GM12878 (cell line): Measurements from ENCODE around the gene NMD3. TPM values are rescaled to one million over a fixed set of nuclear protein-coding genes. Genes with fewer than 3 reads are reported as not detected.

ENCODE experiments used
- ATAC-seq: fragments of 200-7000 bp; cut with Tn5 transposase; 3 replicates; pipeline ENCODE4 v1.9.1; 2020; ENCODE audit warnings: mild to moderate bottlenecking, moderate library complexity
- BruUV-seq: library from RNA; stranded (reverse); fragments of 400-500 nt; replicated peaks from 2 replicates; lab custom pipeline; 2021; lab: Mats Ljungman, UMichigan
- CTCF ChIA-PET: fragments of 300-600 bp; sonication (Branson Sonifier 250); formaldehyde crosslinking; extraction: SDS; loops from one replicate; lab custom pipeline; 2021; ENCODE audit warnings: inconsistent platforms; lab: Yijun Ruan, JAX
- POLR2A ChIA-PET: fragments of 350-600 bp; formaldehyde crosslinking; extraction: SDS; loops from one replicate; lab custom pipeline; 2021; ENCODE audit warnings: inconsistent platforms; lab: Charles Lee
- RAD21 ChIA-PET: fragments of 300-600 bp; sonication (Branson Sonifier 250); formaldehyde crosslinking; loops from one replicate; lab custom pipeline; 2023; ENCODE audit warnings: antibody characterized with exemption; ENCODE audit not compliant: unreplicated experiment; lab: Charles Lee
- SMC1A ChIA-PET: fragments of 300-600 bp; sonication (Branson Sonifier 250); formaldehyde crosslinking; loops from one replicate; lab custom pipeline; 2023; ENCODE audit not compliant: unreplicated experiment, uncharacterized antibody; lab: Charles Lee
- DNase-seq: peaks from one replicate; pipeline ENCODE4 v3.0.0-alpha.2; 2011; ENCODE audit warnings: low read depth, low spot score
- FAIRE-seq: peaks from 3 replicates; lab custom pipeline; 2011; peaks lifted over from hg19 to GRCh38; lab: Jason Lieb, UNC
- H2AFZ ChIP-seq: 2 replicates; pipeline ENCODE4 v1.6.0; 2011; ENCODE audit warnings: low read depth, low read length, control low read depth; ENCODE audit not compliant: control insufficient read depth
- H3K27ac ChIP-seq: 2 replicates; pipeline ENCODE4 v1.5.1; 2011; ENCODE audit warnings: control low read depth; ENCODE audit not compliant: control insufficient read depth, insufficient read depth
- H3K27me3 ChIP-seq, 2 experiments: replicated peaks in 1 of 2; 2 replicates each; pipeline versions ENCODE4 v1.6.0 to v1.6.1; 2011; ENCODE audit warnings: low read length in 1 of 2; ENCODE audit not compliant: control insufficient read depth in 2 of 2, insufficient read depth in 2 of 2
- H3K36me3 ChIP-seq, 2 experiments: 2 replicates each; pipeline ENCODE4 v1.5.1; 2011; ENCODE audit warnings: low read length in 1 of 2; ENCODE audit not compliant: control insufficient read depth in 2 of 2, insufficient read depth in 2 of 2
- H3K4me1 ChIP-seq: 2 replicates; pipeline ENCODE4 v1.6.1; 2011; ENCODE audit warnings: mild to moderate bottlenecking, low read length, moderate library complexity, mixed read lengths; ENCODE audit not compliant: control insufficient read depth, insufficient read depth
- H3K4me2 ChIP-seq: 2 replicates; pipeline ENCODE4 v1.6.0; 2011; ENCODE audit warnings: control low read depth; ENCODE audit not compliant: control insufficient read depth, insufficient read depth
- H3K4me3 ChIP-seq: fragments of 200-600 bp; sonication (generic); 2 replicates; pipeline ENCODE4 v1.5.1; 2016
- H3K79me2 ChIP-seq: 2 replicates; pipeline ENCODE4 v1.6.0; 2011; ENCODE audit warnings: low read length; ENCODE audit not compliant: control insufficient read depth, insufficient read depth
- H3K9ac ChIP-seq: 2 replicates; pipeline ENCODE4 v1.8.0; 2011; ENCODE audit warnings: low read length, control low read depth, mixed read lengths; ENCODE audit not compliant: control insufficient read depth, insufficient read depth
- H3K9me3 ChIP-seq: replicated peaks from 3 replicates; pipeline ENCODE4 v1.5.1; 2011; ENCODE audit warnings: mild to moderate bottlenecking, low read length; ENCODE audit not compliant: control insufficient read depth, insufficient read depth
- H4K20me1 ChIP-seq: 2 replicates; pipeline ENCODE4 v1.6.0; 2011; ENCODE audit not compliant: control insufficient read depth, insufficient read depth
- CHD4 ChIP-seq: fragments of 200-600 bp; sonication (generic); IDR thresholded peaks from 2 replicates; pipeline ENCODE4 v1.6.1; 2016; ENCODE audit warnings: mild to moderate bottlenecking
- HCFC1 ChIP-seq: fragments of 150-350 bp; IDR thresholded peaks from 2 replicates; pipeline ENCODE4 v1.6.1; 2014; ENCODE audit warnings: low read length
- IRF4 ChIP-seq: IDR thresholded peaks from 2 replicates; pipeline ENCODE4 v1.6.1; 2011; ENCODE audit warnings: low read depth, low read length
- KAT2A ChIP-seq: conservative IDR thresholded peaks from 2 replicates; pipeline ENCODE4 v1.6.1; 2011; ENCODE audit warnings: low read depth, low read length; ENCODE audit not compliant: control insufficient read depth
- NR2C2 ChIP-seq: IDR thresholded peaks from 2 replicates; pipeline ENCODE4 v1.6.1; 2011; ENCODE audit warnings: borderline replicate concordance, low read depth; ENCODE audit not compliant: control insufficient read depth, insufficient read length
- SMAD1 ChIP-seq: fragments of 450-650 bp; IDR thresholded peaks from 2 replicates; pipeline ENCODE4 v1.6.1; 2018; ENCODE audit warnings: mild to moderate bottlenecking, low read depth; ENCODE audit not compliant: partially characterized antibody
- SPI1 ChIP-seq: IDR thresholded peaks from 2 replicates; pipeline ENCODE4 v1.6.1; 2011; ENCODE audit warnings: low read depth, mild to moderate bottlenecking, low read length, moderate library complexity, borderline replicate concordance; ENCODE audit not compliant: insufficient read depth
- USF1 ChIP-seq: IDR thresholded peaks from 2 replicates; pipeline ENCODE4 v1.6.1; 2011; ENCODE audit warnings: borderline replicate concordance, low read depth, mild to moderate bottlenecking, moderate library complexity, mixed read lengths, low read length; ENCODE audit not compliant: insufficient read depth; ENCODE audit errors: extremely low read length
- ZSCAN29 ChIP-seq: fragments of 450-650 bp; IDR thresholded peaks from 2 replicates; pipeline ENCODE4 v1.6.1; 2017; ENCODE audit warnings: mild to moderate bottlenecking, moderate library complexity
- WGBS: methylation state at CpG from one replicate; pipeline ENCODE4 v1.1.6; 2016; ENCODE audit warnings: low lambda C conversion rate; ENCODE audit not compliant: insufficient replicate concordance, insufficient coverage; ENCODE audit errors: missing lambda C conversion rate; 5-methylcytosine and 5-hydroxymethylcytosine counted together
- in situ Hi-C: fragments of 300-500 bp; cut with MboI; formaldehyde crosslinking; loops from 9 replicates; pipeline ENCODE4 v1.14.3; 2018; ENCODE audit warnings: mixed read lengths
- intact Hi-C: fragments of 100-400 bp; cut with micrococcal nuclease; formaldehyde crosslinking; loops from one replicate; pipeline ENCODE4 v1.14.2; 2022; ENCODE audit not compliant: unreplicated experiment
- polyA plus RNA-seq, 11 experiments: library from polyadenylated mRNA; depleted of rRNA in 4 of 11; unstranded in 6 of 11; stranded (reverse) in 5 of 11; fragments of >200 nt; fragmentation: Nextera tagmentation in 4 of 11; fragmentation: Illumina TruSeq in 1 of 11; extraction: Ambion mirVana in 4 of 11; extraction: Trizol in 1 of 11; gene quantifications; 1 replicate in 1 of 11; 2 replicates in 10 of 11; pipeline versions ENCODE4 v1.2.1 to v1.2.3, GENCODE V29; 2011 to 2016; ENCODE audit warnings: inconsistent platforms in 2 of 11, missing spikeins in 2 of 11, low read depth in 1 of 11
- total RNA-seq, 4 experiments: library from RNA; depleted of rRNA in 3 of 4; stranded (reverse); fragments of >200 nt in 3 of 4; fragmentation: Illumina TruSeq in 1 of 4; extraction: Trizol in 1 of 4; gene quantifications; 2 replicates each; pipeline versions ENCODE4 v1.2.1 to v1.2.3, GENCODE V29; 2013 to 2021

Gene NMD3
- total and polyA plus RNA-seq, 10 of the 15 experiments (the other 5 are each of a cell fraction or from before 2014, with no cell fraction given): 34.2 to 66.8 (median 55.7) TPM

- TF ChIP-seq SMAD1 (no peak), ZSCAN29 (no peak), SPI1 (no peak), NR2C2 (no peak), HCFC1 (no peak), IRF4 (no peak), CHD4 (no peak), KAT2A (no peak), USF1 (no peak)
- Histone ChIP-seq H3K4me1 (no peaks in the 10 kb centered on the region), H3K36me3 (peaks cover 4 to 28% of the 10 kb centered on the region in 2 experiments; a peak in 3 of 4 replicates), H4K20me1 (no peaks in the 10 kb centered on the region), H3K9ac (no peak overlapping the region), H3K4me3 (no peak overlapping the region), H2AFZ (no peak overlapping the region), H3K27me3 (no peaks in the 10 kb centered on the region), H3K79me2 (no peaks in the 10 kb centered on the region), H3K9me3 (no peaks in the 10 kb centered on the region), H3K27ac (no peak overlapping the region), H3K4me2 (no peak overlapping the region)
- ChIA-PET RAD21 (no interaction called here), POLR2A (no interaction called here), SMC1A (interaction anchor here (1.2 to 1.5 kb wide), 3 partner anchors 20 to 326 kb away, joined by 3 to 5 read pairs (median 3); no protein-coding TSS in a partner anchor), CTCF (interaction anchor here (0.9 kb wide), 1 partner anchor 171 kb away, joined by 3 read pairs; no protein-coding TSS in a partner anchor)
- intact Hi-C loops (no loop called here), in situ Hi-C loops (no loop called here)
- WGBS: 95% methylated on average over 1 of the region's 1 CpG
- no peak for DNase-seq
- no peak for FAIRE-seq
- ATAC-seq: no peak
- no TSS peak for BruUV-seq
Observed at GRCh38 chr3:161250116-161250515, 29.0 kb downstream of the NMD3 start.
